HCT116 (cell line): ENCODE data around the gene CYB5R2. TPM values are rescaled to one million over a fixed set of nuclear protein-coding genes. Genes with fewer than 3 reads are reported as not detected.

Source experiments
- ATAC-seq: fragments of 200-7000 bp; cut with Tn5 transposase; 2 replicates; pipeline ENCODE4 v1.9.1; 2020; ENCODE audit warnings: mild to moderate bottlenecking, moderate library complexity
- BruUV-seq: library from RNA; stranded (reverse); fragments of 400-500 nt; replicated peaks from 2 replicates; lab custom pipeline; 2021; lab: Mats Ljungman, UMichigan
- CTCF ChIA-PET: fragments of 300-600 bp; sonication (Branson Sonifier 250); formaldehyde crosslinking; loops from one replicate; lab custom pipeline; 2021; ENCODE audit warnings: antibody characterized with exemption; lab: Charles Lee
- POLR2A ChIA-PET: fragments of 300-600, 350-600 bp; sonication (Branson Sonifier 250); formaldehyde crosslinking; loops from one replicate; lab custom pipeline; 2021; ENCODE audit warnings: antibody characterized with exemption; lab: Charles Lee
- RAD21 ChIA-PET, 2 experiments: fragments of 300-600 bp; sonication (Branson Sonifier 250); formaldehyde crosslinking; loops; one replicate each; lab custom pipeline; 2023; ENCODE audit warnings: low total read pairs in 2 of 2; ENCODE audit not compliant: uncharacterized antibody in 2 of 2, unreplicated experiment in 2 of 2, low non-redundant PET in 1 of 2; lab: Charles Lee
- DNase-seq: peaks from one replicate; pipeline ENCODE4 v3.0.0-alpha.2; 2010; ENCODE audit warnings: low read depth, low spot score
- H2AFZ ChIP-seq: fragments of 200-600 bp; shearing (Covaris generic), sonication (generic); 2 replicates; pipeline ENCODE4 v1.6.1; 2017; ENCODE audit warnings: low read depth, mixed run types, mixed read lengths, antibody characterized with exemption, low read length; ENCODE audit not compliant: poor library complexity, severe bottlenecking
- H3K27ac ChIP-seq: 2 replicates; pipeline ENCODE4 v1.5.1; 2012; ENCODE audit warnings: low read depth, low read length
- H3K27me3 ChIP-seq: fragments of 200-600 bp; sonication (generic); 2 replicates; pipeline ENCODE4 v1.6.1; 2016; ENCODE audit warnings: mixed run types, low read length, mixed read lengths; ENCODE audit not compliant: insufficient read depth
- H3K36me3 ChIP-seq, 2 experiments: fragments of 200-500 bp in 1 of 2; fragments of 200-600 bp in 1 of 2; sonication (Bioruptor generic) in 1 of 2; sonication (generic) in 1 of 2; 2 replicates each; pipeline versions ENCODE4 v1.5.1 to v1.6.1; 2014 to 2016; ENCODE audit warnings: low read length in 2 of 2, inconsistent platforms in 1 of 2, mixed read lengths in 1 of 2, mixed run types in 1 of 2; ENCODE audit not compliant: insufficient read depth in 2 of 2, control insufficient read depth in 1 of 2
- H3K4me1 ChIP-seq, 2 experiments: fragments of 200-600 bp in 1 of 2; sonication (generic) in 1 of 2; 2 replicates each; pipeline versions ENCODE4 v1.5.1 to v1.6.1; 2012 to 2017; ENCODE audit warnings: low read length in 2 of 2, inconsistent platforms in 1 of 2, mild to moderate bottlenecking in 1 of 2, mixed read lengths in 1 of 2, mixed run types in 1 of 2, moderate library complexity in 1 of 2; ENCODE audit not compliant: insufficient read depth in 2 of 2, control insufficient read depth in 1 of 2
- H3K4me2 ChIP-seq: fragments of 200-600 bp; sonication (generic); 2 replicates; pipeline ENCODE4 v1.6.1; 2017; ENCODE audit warnings: mixed run types, low read length, mixed read lengths
- H3K4me3 ChIP-seq, 2 experiments: fragments of 200-600 bp in 1 of 2; sonication (generic) in 1 of 2; replicated peaks in 1 of 2; 2 replicates each; pipeline ENCODE4 v1.5.1; 2011 to 2016; ENCODE audit warnings: low read length in 2 of 2, control low read depth in 1 of 2, low read depth in 1 of 2, mild to moderate bottlenecking in 1 of 2, mixed read lengths in 1 of 2, mixed run types in 1 of 2
- H3K79me2 ChIP-seq: fragments of 200-600 bp; sonication (generic); 2 replicates; pipeline ENCODE4 v1.6.1; 2017; ENCODE audit warnings: mild to moderate bottlenecking, mixed run types, low read length, moderate library complexity, mixed read lengths; ENCODE audit not compliant: insufficient read depth
- H3K9ac ChIP-seq: fragments of 200-600 bp; sonication (generic); 2 replicates; pipeline ENCODE4 v1.6.1; 2016; ENCODE audit warnings: low read length, mixed read lengths
- H3K9me2 ChIP-seq: fragments of 200-600 bp; sonication (generic), shearing (Covaris generic); 2 replicates; pipeline ENCODE4 v1.6.1; 2017; ENCODE audit warnings: mixed run types, mild to moderate bottlenecking, moderate library complexity; ENCODE audit not compliant: insufficient read depth
- H3K9me3 ChIP-seq, 2 experiments: fragments of 200-500 bp in 1 of 2; fragments of 200-600 bp in 1 of 2; sonication (Bioruptor generic) in 1 of 2; sonication (generic) in 1 of 2; 2 replicates each; pipeline ENCODE4 v1.6.1; 2014 to 2017; ENCODE audit warnings: low read length in 2 of 2, mixed read lengths in 2 of 2, inconsistent platforms in 1 of 2, low read depth in 1 of 2, mild to moderate bottlenecking in 1 of 2, mixed run types in 1 of 2, moderate library complexity in 1 of 2; ENCODE audit not compliant: control insufficient read depth in 1 of 2, insufficient read depth in 1 of 2
- H4K20me1 ChIP-seq: fragments of 200-600 bp; sonication (generic), shearing (Covaris generic); 2 replicates; pipeline ENCODE4 v1.6.1; 2017; ENCODE audit warnings: mixed run types, mild to moderate bottlenecking, moderate library complexity; ENCODE audit not compliant: insufficient read depth
- CTCF ChIP-seq, 3 experiments: fragments of 200-600 bp in 1 of 3; sonication (generic) in 1 of 3; IDR thresholded peaks in 2 of 3; conservative IDR thresholded peaks in 1 of 3; 2 replicates each; pipeline ENCODE4 v1.5.1; 2012 to 2017; ENCODE audit warnings: low read depth in 2 of 3, low read length in 2 of 3, antibody characterized with exemption in 1 of 3, borderline replicate concordance in 1 of 3, control low read depth in 1 of 3, mild to moderate bottlenecking in 1 of 3, mixed read lengths in 1 of 3, mixed run types in 1 of 3, moderate library complexity in 1 of 3; ENCODE audit not compliant: insufficient read depth in 1 of 3
- EGR1 ChIP-seq: IDR thresholded peaks from 2 replicates; pipeline ENCODE4 v1.6.1; 2012; ENCODE audit warnings: low read depth
- ELF1 ChIP-seq: IDR thresholded peaks from 2 replicates; pipeline ENCODE4 v1.6.1; 2012; ENCODE audit warnings: low read depth, borderline replicate concordance
- EZH2 ChIP-seq: fragments of 200-600 bp; sonication (generic); IDR thresholded peaks from 2 replicates; pipeline ENCODE4 v1.6.1; 2017; ENCODE audit warnings: antibody characterized with exemption, mixed run types
- EZH2phosphoT487 ChIP-seq: fragments of 200-600 bp; IDR thresholded peaks from 2 replicates; pipeline ENCODE4 v1.6.1; 2018; ENCODE audit warnings: antibody characterized with exemption, borderline replicate concordance
- JUND ChIP-seq: IDR thresholded peaks from 2 replicates; pipeline ENCODE4 v1.6.1; 2012
- MAX ChIP-seq: IDR thresholded peaks from 2 replicates; pipeline ENCODE4 v1.6.1; 2012
- POLR2A ChIP-seq: IDR thresholded peaks from 2 replicates; pipeline ENCODE4 v1.7.0; 2011; ENCODE audit warnings: borderline replicate concordance; ENCODE audit not compliant: insufficient read depth, insufficient read length; ENCODE audit errors: extremely low read depth
- RAD21 ChIP-seq: IDR thresholded peaks from 2 replicates; pipeline ENCODE4 v1.6.1; 2012; ENCODE audit warnings: low read depth, mild to moderate bottlenecking
- SIN3A ChIP-seq: IDR thresholded peaks from 2 replicates; pipeline ENCODE4 v1.6.1; 2012; ENCODE audit warnings: low read depth
- SP1 ChIP-seq: IDR thresholded peaks from 2 replicates; pipeline ENCODE4 v1.6.1; 2012; ENCODE audit warnings: low read depth
- TCF7L2 ChIP-seq: IDR thresholded peaks from 2 replicates; pipeline ENCODE4 v1.7.0; 2011; ENCODE audit warnings: borderline replicate concordance, inconsistent platforms; ENCODE audit not compliant: insufficient read depth, insufficient read length; ENCODE audit errors: extremely low read depth
- YY1 ChIP-seq: IDR thresholded peaks from 2 replicates; pipeline ENCODE4 v1.6.1; 2011; ENCODE audit warnings: low read length, low read depth, moderate library complexity, mild to moderate bottlenecking; ENCODE audit not compliant: insufficient replicate concordance; ENCODE audit errors: extremely low read depth
- ZBTB33 ChIP-seq: IDR thresholded peaks from 2 replicates; pipeline ENCODE4 v1.6.1; 2011; ENCODE audit warnings: mild to moderate bottlenecking, low read length, moderate library complexity; ENCODE audit not compliant: insufficient replicate concordance; ENCODE audit errors: extremely low read depth
- ZFX ChIP-seq: fragments of 450-650 bp; IDR thresholded peaks from 2 replicates; pipeline ENCODE4 v1.6.1; 2017
- ZNF274 ChIP-seq: fragments of 200-500 bp; sonication (Bioruptor generic); IDR thresholded peaks from 2 replicates; pipeline ENCODE4 v1.6.1; 2014; ENCODE audit warnings: mild to moderate bottlenecking, low read depth, low read length, inconsistent platforms
- intact Hi-C: fragments of 100-400 bp; cut with micrococcal nuclease; formaldehyde crosslinking; loops from 2 replicates; pipeline ENCODE4 v1.10.0; 2022
- total RNA-seq: library from RNA; stranded (reverse); gene quantifications from one replicate; pipeline ENCODE4 v1.2.1, GENCODE V29; 2021; ENCODE audit not compliant: unreplicated experiment
- TF ChIP-seq, protein P1 (sequence below): IDR thresholded peaks from 2 replicates; pipeline ENCODE4 v1.6.1; 2012
- TF ChIP-seq, protein P2 (sequence below): IDR thresholded peaks from 2 replicates; pipeline ENCODE4 v1.6.1; 2012; ENCODE audit warnings: low read depth

The CYB5R2 gene
- total RNA-seq, 1 experiment from 2014 or later, result 14.4 TPM

GRCh38 chr11:7671347-7672215 is 1.7 kb downstream of the CYB5R2 start:
- BruUV-seq, result no TSS peak
- Histone ChIP-seq H4K20me1 (no peaks in the 10 kb centered on the region), H3K27me3 (peaks cover 10% of the 10 kb centered on the region; the same call in 1 of the 2 replicates), H3K4me2 (no peak overlapping the region), H3K36me3 (no peaks in the 10 kb centered on the region), H3K4me1 (peaks cover 10 to 21% of the 10 kb centered on the region in 2 experiments)
- DNase-seq, result no peak
- intact Hi-C loops, result no loop called here
- TF ChIP-seq EZH2 (no peak), SP1 (no peak), SIN3A (no peak), ZFX (no peak), JUND (no peak), YY1 (no peak), RAD21 (no peak), ZBTB33 (no peak), TCF7L2 (no peak), MAX (no peak), EGR1 (no peak), ELF1 (no peak), CTCF (IDR thresholded peaks at IDR 0.05 in 2 of 3, conservative IDR thresholded peaks at IDR 0.05 in 1 of 3; ENCODE audit: borderline replicate concordance in 1 of 3, insufficient read depth in 1 of 3, low read depth in 2 of 3, low read length in 2 of 3) (no peak), ZNF274 (no peak), EZH2phosphoT487 (no peak), POLR2A (no peak)
- TF ChIP-seq, protein P1, sequence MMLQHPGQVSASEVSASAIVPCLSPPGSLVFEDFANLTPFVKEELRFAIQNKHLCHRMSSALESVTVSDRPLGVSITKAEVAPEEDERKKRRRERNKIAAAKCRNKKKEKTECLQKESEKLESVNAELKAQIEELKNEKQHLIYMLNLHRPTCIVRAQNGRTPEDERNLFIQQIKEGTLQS, result no peak
- TF ChIP-seq, protein P2, sequence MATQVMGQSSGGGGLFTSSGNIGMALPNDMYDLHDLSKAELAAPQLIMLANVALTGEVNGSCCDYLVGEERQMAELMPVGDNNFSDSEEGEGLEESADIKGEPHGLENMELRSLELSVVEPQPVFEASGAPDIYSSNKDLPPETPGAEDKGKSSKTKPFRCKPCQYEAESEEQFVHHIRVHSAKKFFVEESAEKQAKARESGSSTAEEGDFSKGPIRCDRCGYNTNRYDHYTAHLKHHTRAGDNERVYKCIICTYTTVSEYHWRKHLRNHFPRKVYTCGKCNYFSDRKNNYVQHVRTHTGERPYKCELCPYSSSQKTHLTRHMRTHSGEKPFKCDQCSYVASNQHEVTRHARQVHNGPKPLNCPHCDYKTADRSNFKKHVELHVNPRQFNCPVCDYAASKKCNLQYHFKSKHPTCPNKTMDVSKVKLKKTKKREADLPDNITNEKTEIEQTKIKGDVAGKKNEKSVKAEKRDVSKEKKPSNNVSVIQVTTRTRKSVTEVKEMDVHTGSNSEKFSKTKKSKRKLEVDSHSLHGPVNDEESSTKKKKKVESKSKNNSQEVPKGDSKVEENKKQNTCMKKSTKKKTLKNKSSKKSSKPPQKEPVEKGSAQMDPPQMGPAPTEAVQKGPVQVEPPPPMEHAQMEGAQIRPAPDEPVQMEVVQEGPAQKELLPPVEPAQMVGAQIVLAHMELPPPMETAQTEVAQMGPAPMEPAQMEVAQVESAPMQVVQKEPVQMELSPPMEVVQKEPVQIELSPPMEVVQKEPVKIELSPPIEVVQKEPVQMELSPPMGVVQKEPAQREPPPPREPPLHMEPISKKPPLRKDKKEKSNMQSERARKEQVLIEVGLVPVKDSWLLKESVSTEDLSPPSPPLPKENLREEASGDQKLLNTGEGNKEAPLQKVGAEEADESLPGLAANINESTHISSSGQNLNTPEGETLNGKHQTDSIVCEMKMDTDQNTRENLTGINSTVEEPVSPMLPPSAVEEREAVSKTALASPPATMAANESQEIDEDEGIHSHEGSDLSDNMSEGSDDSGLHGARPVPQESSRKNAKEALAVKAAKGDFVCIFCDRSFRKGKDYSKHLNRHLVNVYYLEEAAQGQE, result no peak
- TF ChIP-seq, all 23 proteins: peak for 0
- POLR2A ChIA-PET, result no interaction called here
- H2AFZ ChIP-seq, result no peak overlapping the region
- H3K4me3 ChIP-seq, result no peak overlapping the region
- no peaks in the 10 kb centered on the region for H3K9me2 ChIP-seq
- no peaks in the 10 kb centered on the region for H3K79me2 ChIP-seq
- RAD21 ChIA-PET, result no interaction called here
- no peak for ATAC-seq
- H3K9me3 ChIP-seq, result no peaks in the 10 kb centered on the region
- no peak overlapping the region for H3K9ac ChIP-seq
- CTCF ChIA-PET, result interaction anchor here (1.2 kb wide), 1 partner anchor 14 kb away, joined by 3 read pairs; no protein-coding TSS in a partner anchor
- H3K27ac ChIP-seq, result no peak overlapping the region
